NB4 (cell line): ENCODE measurements around the gene CBX5.
"Not testable (repeated sequence)": the region's sequence is repeated elsewhere in the genome, so short reads cannot be mapped to it uniquely, and the experiment has no call there.

Experiments used
- DNase-seq: peaks from one replicate; pipeline ENCODE4 v3.0.0; 2010; ENCODE audit warnings: low read depth
- H3K4me3 ChIP-seq: one replicate; pipeline ENCODE4 v1.5.1; 2011; ENCODE audit warnings: mild to moderate bottlenecking, low read depth, low read length, moderate library complexity
- MAX ChIP-seq: IDR thresholded peaks from 2 replicates; pipeline ENCODE4 v1.6.1; 2011; ENCODE audit warnings: low read depth, low read length
- MYC ChIP-seq: IDR thresholded peaks from 2 replicates; pipeline ENCODE4 v1.6.1; 2011; ENCODE audit warnings: low read depth, low read length
- POLR2A ChIP-seq: IDR thresholded peaks from 2 replicates; pipeline ENCODE4 v1.6.1; 2011; ENCODE audit warnings: mild to moderate bottlenecking; ENCODE audit not compliant: insufficient read length; ENCODE audit errors: extremely low read depth
- TF ChIP-seq, protein P1 (sequence below): IDR thresholded peaks from one replicate; pipeline ENCODE4 v1.5.1; 2012; ENCODE audit warnings: low read depth, low read length

CBX5 gene

DNA sequence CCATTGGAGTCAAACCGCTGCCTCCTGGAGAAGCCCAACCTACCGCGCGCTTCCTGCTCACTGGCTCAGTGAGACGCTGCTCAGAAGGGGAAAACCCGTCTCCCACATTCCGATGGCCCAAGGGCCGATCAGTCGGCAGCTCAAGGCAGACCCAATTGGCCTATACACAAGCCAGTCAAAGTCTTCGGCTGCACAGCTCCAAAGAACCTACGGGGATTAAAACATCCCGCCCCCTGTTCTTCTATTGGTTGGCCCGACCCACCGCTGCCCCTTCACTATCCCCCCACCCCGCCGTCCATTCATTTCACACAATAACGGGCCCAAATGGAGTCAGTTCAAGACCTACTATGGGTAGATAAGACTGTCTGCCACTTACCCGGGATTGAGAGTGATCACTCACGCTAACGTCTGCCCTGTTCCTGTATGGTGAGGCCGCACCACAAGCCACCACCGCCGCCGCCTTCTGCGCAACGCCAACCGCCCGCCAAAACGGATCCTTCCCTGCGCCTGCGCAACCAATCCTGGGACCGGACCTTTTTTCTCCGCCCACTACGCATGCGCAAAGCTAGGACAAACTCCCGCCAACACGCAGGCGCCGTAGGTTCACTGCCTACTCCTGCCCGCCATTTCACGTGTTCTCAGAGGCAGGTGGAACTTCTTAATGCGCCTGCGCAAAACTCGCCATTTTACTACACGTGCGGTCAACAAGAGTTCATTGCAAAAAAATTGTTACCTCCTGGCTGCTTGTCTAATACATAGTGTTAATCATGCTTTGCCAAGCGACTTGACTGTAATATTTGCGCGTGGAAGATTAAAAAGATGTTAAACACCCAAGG, at the start of gene CBX5:
CBX5 (minus strand) TSS at position 491 of the 836 bp plus-strand sequence. CDS start 22,472 bp downstream, outside the sequence.
- TF ChIP-seq, protein P1, sequence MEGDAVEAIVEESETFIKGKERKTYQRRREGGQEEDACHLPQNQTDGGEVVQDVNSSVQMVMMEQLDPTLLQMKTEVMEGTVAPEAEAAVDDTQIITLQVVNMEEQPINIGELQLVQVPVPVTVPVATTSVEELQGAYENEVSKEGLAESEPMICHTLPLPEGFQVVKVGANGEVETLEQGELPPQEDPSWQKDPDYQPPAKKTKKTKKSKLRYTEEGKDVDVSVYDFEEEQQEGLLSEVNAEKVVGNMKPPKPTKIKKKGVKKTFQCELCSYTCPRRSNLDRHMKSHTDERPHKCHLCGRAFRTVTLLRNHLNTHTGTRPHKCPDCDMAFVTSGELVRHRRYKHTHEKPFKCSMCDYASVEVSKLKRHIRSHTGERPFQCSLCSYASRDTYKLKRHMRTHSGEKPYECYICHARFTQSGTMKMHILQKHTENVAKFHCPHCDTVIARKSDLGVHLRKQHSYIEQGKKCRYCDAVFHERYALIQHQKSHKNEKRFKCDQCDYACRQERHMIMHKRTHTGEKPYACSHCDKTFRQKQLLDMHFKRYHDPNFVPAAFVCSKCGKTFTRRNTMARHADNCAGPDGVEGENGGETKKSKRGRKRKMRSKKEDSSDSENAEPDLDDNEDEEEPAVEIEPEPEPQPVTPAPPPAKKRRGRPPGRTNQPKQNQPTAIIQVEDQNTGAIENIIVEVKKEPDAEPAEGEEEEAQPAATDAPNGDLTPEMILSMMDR: no peak
- TF ChIP-seq MAX (peak; percentile 98), POLR2A (peak; percentile 73), MYC (peak; percentile 96)
- peak within 1 kb of the TSS; percentile 91 for H3K4me3 ChIP-seq
- DNase-seq: peak; percentile 99

DNA sequence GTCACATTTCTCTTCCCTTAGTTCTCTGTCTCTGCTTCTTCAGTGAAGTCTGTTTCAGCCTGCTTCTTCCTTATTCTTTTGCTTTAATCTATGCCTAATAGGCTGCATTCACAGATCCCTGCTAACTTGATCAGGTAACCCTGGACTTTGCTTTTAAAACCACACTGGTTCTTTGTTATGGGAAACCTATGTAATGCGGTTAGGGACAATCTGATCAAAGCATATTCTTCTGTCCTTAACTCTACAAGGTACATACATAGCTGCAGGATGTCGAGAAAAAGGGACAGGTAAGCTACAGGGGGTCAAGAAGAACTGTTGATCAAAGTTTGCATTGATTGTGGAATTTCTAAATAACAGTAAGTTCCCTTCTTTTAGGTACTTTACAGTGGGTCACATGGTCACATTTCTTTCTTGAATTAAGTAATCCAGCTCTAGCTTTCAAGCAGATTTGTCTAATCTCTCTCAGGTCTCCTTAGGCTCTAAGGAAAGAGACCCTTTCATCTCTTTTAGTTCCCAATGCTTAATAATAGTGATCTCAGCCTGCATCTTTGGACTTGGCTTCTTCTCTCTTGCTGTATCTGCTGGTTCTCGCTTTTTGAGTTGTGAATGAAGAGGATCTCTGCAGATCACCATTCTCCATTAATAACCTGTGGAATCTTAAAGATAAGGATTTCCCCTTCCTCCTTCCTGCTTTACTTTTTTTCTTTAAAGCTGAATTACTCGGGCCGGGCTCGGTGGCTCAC, 48.8 kb upstream of the CBX5 start:
- H3K4me3 ChIP-seq: no peak overlapping the region
- TF ChIP-seq, protein P1: no peak
- TF ChIP-seq MAX (no peak), POLR2A (no peak), MYC (no peak)
- no peak for DNase-seq

GRCh38 chr12:54325442-54326109, 45.7 kb upstream of the CBX5 start:
- H3K4me3 ChIP-seq: peak overlapping the region; percentile 96
- not testable (repeated sequence) for DNase-seq

DNA sequence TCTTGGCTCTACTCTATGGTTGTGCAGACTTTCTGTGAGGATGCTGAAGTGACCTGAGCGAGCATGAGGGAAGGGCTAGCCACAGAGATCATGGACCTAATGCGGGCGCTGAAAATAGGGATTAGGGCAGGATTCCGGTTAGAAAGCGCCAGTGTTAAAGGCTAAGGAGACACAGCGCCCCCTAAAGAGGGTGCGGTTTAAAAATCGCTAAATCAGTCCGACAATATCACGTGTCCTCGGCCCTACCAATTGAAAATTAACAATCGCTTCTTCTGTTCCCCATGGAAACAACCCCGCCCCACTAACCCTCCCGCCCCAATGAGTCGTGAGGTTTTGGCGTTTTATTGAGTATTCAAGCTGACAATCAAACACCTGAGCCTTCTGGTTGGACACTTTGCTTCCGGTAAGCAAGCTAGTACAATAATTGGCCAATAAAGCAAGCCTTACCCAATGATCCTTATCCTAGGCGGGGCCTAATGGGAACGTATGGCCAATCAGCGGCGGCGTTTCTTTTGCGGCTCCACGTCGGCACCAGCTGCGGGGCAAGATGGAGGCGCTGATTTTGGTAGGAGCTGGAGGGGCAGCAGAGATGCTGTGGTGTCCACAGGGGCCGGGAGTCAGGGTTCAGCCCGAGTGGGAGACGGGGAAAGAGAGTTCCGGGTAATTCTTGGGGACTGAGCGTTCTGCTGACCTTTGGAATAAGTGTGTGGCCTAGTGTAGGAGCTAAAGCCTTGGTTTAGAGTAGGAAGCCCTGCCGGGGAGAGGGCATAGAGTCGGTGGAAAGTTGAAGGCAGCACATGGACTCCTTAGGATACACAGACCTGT, 44.9 kb upstream of the CBX5 start, which contains the start of gene COPZ1:
COPZ1 (plus strand) TSS at position 515 of the 825 bp plus-strand sequence; CDS start at position 548, 33 bp downstream.
- DNase-seq: peak; percentile 100
- H3K4me3 ChIP-seq: peak within 1 kb of the TSS; percentile 96
- TF ChIP-seq MYC (0 out of 2 replicates have a peak, but pooled peaks have one; percentile 29), POLR2A (peak; percentile 49), MAX (peak; percentile 94)
- TF ChIP-seq, protein P1: peak; percentile 74

- no peak for TF ChIP-seq MYC
- TF ChIP-seq, protein P1: no peak
- no peak for TF ChIP-seq POLR2A
- no peak for TF ChIP-seq MAX
- DNase-seq: no peak
- H3K4me3 ChIP-seq: no peak overlapping the region
Observed at GRCh38 chr12:54321363-54321762, 41.4 kb upstream of the CBX5 start.

DNA sequence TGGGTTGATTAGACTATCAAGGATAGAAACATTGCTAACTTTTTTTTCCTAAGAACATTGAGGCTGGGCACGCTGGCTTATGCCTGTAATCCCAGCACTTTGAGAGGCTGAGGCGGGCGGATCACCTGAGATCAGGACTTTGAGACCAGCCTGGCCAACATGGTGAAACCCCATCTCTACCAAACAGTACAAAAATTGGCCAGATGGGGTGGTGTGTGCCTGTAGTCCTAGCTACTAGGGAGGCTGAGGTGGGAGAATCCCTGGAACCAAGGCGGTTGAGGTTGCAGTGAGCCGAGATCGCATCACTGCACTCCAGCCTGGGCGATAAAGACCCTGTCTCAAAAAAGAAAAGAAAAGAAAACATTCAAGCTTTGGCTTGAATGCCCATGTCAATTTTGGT, 32.4 kb upstream of the CBX5 start:
- not testable (repeated sequence) for DNase-seq, H3K4me3 ChIP-seq
